HepG2 (cell line): ENCODE results near the gene IL16. TPM values are rescaled to one million over a fixed set of nuclear protein-coding genes. Genes with fewer than 3 reads are reported as not detected.

Experiments used
- ATAC-seq: fragments of 200-7000 bp; cut with Tn5 transposase; 3 replicates; pipeline ENCODE4 v1.9.1; 2020; ENCODE audit warnings: mild to moderate bottlenecking, moderate library complexity
- BruUV-seq: library from RNA; stranded (reverse); fragments of 400-500 nt; replicated peaks from 2 replicates; lab custom pipeline; 2021; lab: Mats Ljungman, UMichigan
- CTCF ChIA-PET: fragments of 300-600 bp; formaldehyde crosslinking; extraction: SDS; loops from one replicate; lab custom pipeline; 2021; ENCODE audit warnings: low total read pairs, inconsistent platforms, low intra/inter-chr PET ratio; lab: Yijun Ruan, JAX
- POLR2A ChIA-PET: fragments of 350-600 bp; sonication (Branson Sonifier 250); formaldehyde crosslinking; loops from one replicate; lab custom pipeline; 2020; ENCODE audit warnings: antibody characterized with exemption, inconsistent platforms; lab: Yijun Ruan, JAX
- DNase-seq: peaks from one replicate; pipeline ENCODE4 v3.0.0-alpha.2; 2015; ENCODE audit warnings: low spot score
- FAIRE-seq: peaks from 3 replicates; lab custom pipeline; 2011; peaks lifted over from hg19 to GRCh38; lab: Jason Lieb, UNC
- H2AFZ ChIP-seq: one replicate; pipeline ENCODE4 v1.6.1; 2011; ENCODE audit warnings: low read length, inconsistent platforms
- H3K27ac ChIP-seq: fragments of 300-600 bp; 3 replicates; pipeline ENCODE4 v1.8.0; 2011; ENCODE audit warnings: mixed run types, mild to moderate bottlenecking, mixed read lengths, low read length, inconsistent platforms; ENCODE audit not compliant: insufficient read depth; ENCODE audit errors: extremely low read length
- H3K27me3 ChIP-seq, 2 experiments: fragments of 200-600 bp in 1 of 2; 2 replicates in 1 of 2; 3 replicates in 1 of 2; pipeline versions ENCODE4 v1.6.0 to v1.8.0; 2011; ENCODE audit warnings: low read length in 2 of 2, mild to moderate bottlenecking in 2 of 2, moderate library complexity in 2 of 2, inconsistent platforms in 1 of 2; ENCODE audit not compliant: insufficient read depth in 2 of 2, control insufficient read depth in 1 of 2
- H3K36me3 ChIP-seq, 2 experiments: fragments of 200-600 bp in 1 of 2; replicated peaks in 1 of 2; 2 replicates in 1 of 2; 3 replicates in 1 of 2; pipeline versions ENCODE4 v1.5.1 to v1.8.0; 2011; ENCODE audit warnings: low read length in 2 of 2, inconsistent platforms in 1 of 2; ENCODE audit not compliant: insufficient read depth in 2 of 2, control insufficient read depth in 1 of 2
- H3K4me1 ChIP-seq: 2 replicates; pipeline ENCODE4 v1.5.1; 2012; ENCODE audit warnings: low read length, inconsistent platforms; ENCODE audit not compliant: insufficient read depth
- H3K4me2 ChIP-seq: 2 replicates; pipeline ENCODE4 v1.6.0; 2011; ENCODE audit warnings: low read depth, low read length, inconsistent platforms
- H3K4me3 ChIP-seq, 3 experiments: fragments of 200-600 bp in 1 of 3; sonication (generic), shearing (Covaris generic) in 1 of 3; replicated peaks in 1 of 3; 2 replicates each; pipeline ENCODE4 v1.5.1; 2011 to 2016; ENCODE audit warnings: low read length in 3 of 3, inconsistent platforms in 2 of 3, low read depth in 2 of 3, mild to moderate bottlenecking in 2 of 3, control low read depth in 1 of 3, mixed read lengths in 1 of 3; ENCODE audit not compliant: insufficient read depth in 1 of 3
- H3K79me2 ChIP-seq: one replicate; pipeline ENCODE4 v1.6.1; 2011; ENCODE audit warnings: low read length, inconsistent platforms; ENCODE audit not compliant: insufficient read depth
- H3K9ac ChIP-seq: 2 replicates; pipeline ENCODE4 v1.6.0; 2011; ENCODE audit warnings: mild to moderate bottlenecking, low read depth, low read length, inconsistent platforms; ENCODE audit not compliant: insufficient read depth
- H3K9me3 ChIP-seq: 2 replicates; pipeline ENCODE4 v1.5.1; 2012; ENCODE audit warnings: mild to moderate bottlenecking, low read length
- H4K20me1 ChIP-seq: 2 replicates; pipeline ENCODE4 v1.6.0; 2011; ENCODE audit warnings: inconsistent platforms, mild to moderate bottlenecking, low read length, moderate library complexity; ENCODE audit not compliant: insufficient read depth
- HOXD1 ChIP-seq: sonication (generic); formaldehyde crosslinking; IDR thresholded peaks from 2 replicates; pipeline ENCODE4 v1.5.0; 2020; ENCODE audit warnings: missing genetic modification reagents
- IKZF4 ChIP-seq: sonication (generic); formaldehyde crosslinking; IDR thresholded peaks from 2 replicates; pipeline ENCODE4 v1.5.1; 2020; ENCODE audit warnings: borderline replicate concordance, mild to moderate bottlenecking, low read depth, missing genetic modification reagents; ENCODE audit errors: not compliant biosample characterization
- LRRFIP1 ChIP-seq: sonication (generic); formaldehyde crosslinking; conservative IDR thresholded peaks from 2 replicates; pipeline ENCODE4 v1.4.0; 2020; ENCODE audit warnings: missing genetic modification reagents
- MEF2D ChIP-seq: sonication (generic); formaldehyde crosslinking; IDR thresholded peaks from 2 replicates; pipeline ENCODE4 v1.5.1; 2020; ENCODE audit warnings: mild to moderate bottlenecking, missing genetic modification reagents
- NFYB ChIP-seq: sonication (generic); formaldehyde crosslinking; IDR thresholded peaks from 2 replicates; pipeline ENCODE4 v1.4.0; 2020; ENCODE audit warnings: missing genetic modification reagents
- NFYC ChIP-seq: IDR thresholded peaks from 2 replicates; pipeline ENCODE4 v1.6.1; 2016; ENCODE audit warnings: missing genetic modification reagents, missing compliant biosample characterization
- RBAK ChIP-seq: sonication (generic); formaldehyde crosslinking; IDR thresholded peaks from 2 replicates; pipeline ENCODE4 v1.5.1; 2020; ENCODE audit warnings: mild to moderate bottlenecking, missing genetic modification reagents
- ZNF274 ChIP-seq: sonication (generic); formaldehyde crosslinking; IDR thresholded peaks from 2 replicates; pipeline ENCODE4 v1.5.1; 2020; ENCODE audit warnings: mild to moderate bottlenecking, missing genetic modification reagents
- ZNF337 ChIP-seq: sonication (generic); formaldehyde crosslinking; IDR thresholded peaks from 2 replicates; pipeline ENCODE4 v1.5.1; 2020; ENCODE audit warnings: missing genetic modification reagents, low read depth, mild to moderate bottlenecking, borderline replicate concordance
- ZNF33A ChIP-seq: sonication (generic); formaldehyde crosslinking; IDR thresholded peaks from 2 replicates; pipeline ENCODE4 v1.5.1; 2020; ENCODE audit warnings: missing genetic modification reagents, mild to moderate bottlenecking, moderate library complexity, borderline replicate concordance
- ZNF496 ChIP-seq: sonication (generic); formaldehyde crosslinking; IDR thresholded peaks from 2 replicates; pipeline ENCODE4 v1.8.1; 2023; ENCODE audit warnings: mild to moderate bottlenecking, moderate library complexity, missing genetic modification reagents; ENCODE audit not compliant: insufficient replicate concordance
- WGBS: methylation state at CpG from one replicate; pipeline ENCODE4 v1.1.6; 2017; ENCODE audit warnings: low lambda C conversion rate; 5-methylcytosine and 5-hydroxymethylcytosine counted together
- in situ Hi-C: cut with HindIII; loops from 2 replicates; pipeline ENCODE4 v1.10.0; 2017; ENCODE audit warnings: low pct_unique_long_range_greater_than_20kb; ENCODE audit not compliant: extremely low pct_ligation_motif_present
- intact Hi-C: fragments of 100-400 bp; cut with micrococcal nuclease; formaldehyde crosslinking; loops from one replicate; pipeline ENCODE4 v1.10.0; 2022; ENCODE audit not compliant: unreplicated experiment
- polyA plus RNA-seq, 8 experiments: library from polyadenylated mRNA; depleted of rRNA in 3 of 8; stranded (reverse) in 7 of 8; unstranded in 1 of 8; fragments of >200 nt; fragmentation: Illumina TruSeq in 4 of 8; extraction: Trizol in 4 of 8; gene quantifications; 2 replicates each; pipeline versions ENCODE4 v1.2.1 to v1.2.3, GENCODE V29; 2011 to 2016; ENCODE audit warnings: low read depth in 4 of 8, missing spikeins in 1 of 8, mixed read lengths in 1 of 8; ENCODE audit not compliant: insufficient read depth in 1 of 8
- total RNA-seq, 5 experiments: library from RNA; depleted of rRNA; stranded (reverse); fragments of >200 nt; fragmentation: Illumina TruSeq; extraction: Trizol; gene quantifications; 2 replicates each; pipeline ENCODE4 v1.2.3, GENCODE V29; 2016; ENCODE audit warnings: low read depth in 1 of 5
- TF ChIP-seq, protein P1 (sequence below): fragments of 450-650 bp; IDR thresholded peaks from 2 replicates; pipeline ENCODE4 v1.6.1; 2017; ENCODE audit warnings: mild to moderate bottlenecking

The IL16 gene
- total and polyA plus RNA-seq, 2 of the 13 experiments (the other 11 are each of a cell fraction or from before 2014, with no cell fraction given), result 0.03 TPM; not detected in 1

- H3K79me2 ChIP-seq, result no peaks in the 10 kb centered on the region
- no peak for FAIRE-seq
- 0 out of 5 replicates have a peak, but pooled peaks cover 0 to 5% of the 10 kb centered on the region in 2 experiments for H3K27me3 ChIP-seq
- 2% methylated on average over 5 of the region's 5 CpGs for WGBS
- H2AFZ ChIP-seq, result no peak overlapping the region
- TF ChIP-seq NFYB, result no peak
- no peak for ATAC-seq
- no peaks in the 10 kb centered on the region for H3K9me3 ChIP-seq
- BruUV-seq, result no TSS peak
- H3K36me3 ChIP-seq, result no peaks in the 10 kb centered on the region
- H3K9ac ChIP-seq, result no peak overlapping the region
- in situ Hi-C loops (no loop called here), intact Hi-C loops (no loop called here)
- DNase-seq, result no peak
- no peak overlapping the region for H3K27ac ChIP-seq
- H3K4me1 ChIP-seq, result no peaks in the 10 kb centered on the region
- no peaks in the 10 kb centered on the region for H4K20me1 ChIP-seq
- ChIA-PET POLR2A (no interaction called here), CTCF (no interaction called here)
- H3K4me2 ChIP-seq, result no peak overlapping the region
- no peak overlapping the region for H3K4me3 ChIP-seq
Measured at GRCh38 chr15:81273200-81273599, 76.5 kb downstream of the IL16 start.

- no TSS peak for BruUV-seq
- Histone ChIP-seq H3K4me3 (no peak overlapping the region), H4K20me1 (no peaks in the 10 kb centered on the region), H3K27ac (no peak overlapping the region), H3K27me3 (0 out of 5 replicates have a peak, but pooled peaks cover 0 to 5% of the 10 kb centered on the region in 2 experiments), H3K4me1 (no peaks in the 10 kb centered on the region), H3K9me3 (no peaks in the 10 kb centered on the region), H2AFZ (no peak overlapping the region), H3K4me2 (no peak overlapping the region), H3K36me3 (no peaks in the 10 kb centered on the region), H3K9ac (no peak overlapping the region), H3K79me2 (no peaks in the 10 kb centered on the region)
- ChIA-PET POLR2A (no interaction called here), CTCF (interaction anchor here (2.1 to 2.2 kb wide), 2 partner anchors 63 to 127 kb away, joined by 11 to 24 read pairs; no protein-coding TSS in a partner anchor)
- ATAC-seq, result no peak
- intact Hi-C loops, result no loop called here
- DNase-seq, result no peak
- WGBS, result 26% methylated on average over 2 of the region's 2 CpGs
- TF ChIP-seq ZNF337, result no peak
- TF ChIP-seq ZNF33A (CRISPR knock-in tag), result no peak
- no peak for TF ChIP-seq ZNF274
- no peak for TF ChIP-seq IKZF4 (CRISPR knock-in tag)
- TF ChIP-seq NFYC, result no peak
- TF ChIP-seq ZNF496, result no peak
- no peak for TF ChIP-seq MEF2D (CRISPR knock-in tag)
- no peak for TF ChIP-seq RBAK
- no peak for TF ChIP-seq LRRFIP1 (CRISPR knock-in tag)
- no peak for TF ChIP-seq HOXD1 (CRISPR knock-in tag)
- TF ChIP-seq, protein P1, sequence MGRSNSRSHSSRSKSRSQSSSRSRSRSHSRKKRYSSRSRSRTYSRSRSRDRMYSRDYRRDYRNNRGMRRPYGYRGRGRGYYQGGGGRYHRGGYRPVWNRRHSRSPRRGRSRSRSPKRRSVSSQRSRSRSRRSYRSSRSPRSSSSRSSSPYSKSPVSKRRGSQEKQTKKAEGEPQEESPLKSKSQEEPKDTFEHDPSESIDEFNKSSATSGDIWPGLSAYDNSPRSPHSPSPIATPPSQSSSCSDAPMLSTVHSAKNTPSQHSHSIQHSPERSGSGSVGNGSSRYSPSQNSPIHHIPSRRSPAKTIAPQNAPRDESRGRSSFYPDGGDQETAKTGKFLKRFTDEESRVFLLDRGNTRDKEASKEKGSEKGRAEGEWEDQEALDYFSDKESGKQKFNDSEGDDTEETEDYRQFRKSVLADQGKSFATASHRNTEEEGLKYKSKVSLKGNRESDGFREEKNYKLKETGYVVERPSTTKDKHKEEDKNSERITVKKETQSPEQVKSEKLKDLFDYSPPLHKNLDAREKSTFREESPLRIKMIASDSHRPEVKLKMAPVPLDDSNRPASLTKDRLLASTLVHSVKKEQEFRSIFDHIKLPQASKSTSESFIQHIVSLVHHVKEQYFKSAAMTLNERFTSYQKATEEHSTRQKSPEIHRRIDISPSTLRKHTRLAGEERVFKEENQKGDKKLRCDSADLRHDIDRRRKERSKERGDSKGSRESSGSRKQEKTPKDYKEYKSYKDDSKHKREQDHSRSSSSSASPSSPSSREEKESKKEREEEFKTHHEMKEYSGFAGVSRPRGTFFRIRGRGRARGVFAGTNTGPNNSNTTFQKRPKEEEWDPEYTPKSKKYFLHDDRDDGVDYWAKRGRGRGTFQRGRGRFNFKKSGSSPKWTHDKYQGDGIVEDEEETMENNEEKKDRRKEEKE, result no peak
- in situ Hi-C loops, result no loop called here
- FAIRE-seq, result no peak
Measured at GRCh38 chr15:81273855-81274254, 77.2 kb downstream of the IL16 start.
